Activated CD8-positive, alpha-beta T cell treated with anti-CD3 and anti-CD28 coated beads for 36 hours (primary cell): ENCODE data around the gene XIRP1. TPM values are rescaled to one million over a fixed set of nuclear protein-coding genes. Genes with fewer than 3 reads are reported as not detected.

Experiments
- ATAC-seq: fragments of 200-7000 bp; cut with Tn5 transposase; one replicate; pipeline ENCODE4 v1.10.0; 2021; ENCODE audit warnings: mild to moderate bottlenecking, moderate library complexity
- CTCF ChIA-PET: fragments of 350-600 bp; sonication (Branson Sonifier 250); formaldehyde crosslinking; loops from one replicate; lab custom pipeline; 2021; ENCODE audit warnings: antibody characterized with exemption; lab: Charles Lee
- POLR2A ChIA-PET: fragments of 350-600 bp; sonication (Branson Sonifier 250); formaldehyde crosslinking; loops from one replicate; lab custom pipeline; 2021; ENCODE audit warnings: antibody characterized with exemption; lab: Charles Lee
- DNase-seq: peaks from one replicate; pipeline ENCODE4 v3.0.0-alpha.2; 2020
- H3K27ac Mint-ChIP-seq: one replicate; pipeline ENCODE4 v1.8.0; 2021; ENCODE audit warnings: mild to moderate bottlenecking, mixed read lengths
- H3K27me3 Mint-ChIP-seq: one replicate; pipeline ENCODE4 v1.8.0; 2021; ENCODE audit warnings: mixed read lengths
- H3K36me3 Mint-ChIP-seq: one replicate; pipeline ENCODE4 v1.8.0; 2021; ENCODE audit warnings: low read depth, mixed read lengths
- H3K4me1 Mint-ChIP-seq: one replicate; pipeline ENCODE4 v1.8.0; 2021; ENCODE audit warnings: low read depth, mixed read lengths
- H3K4me3 Mint-ChIP-seq: one replicate; pipeline ENCODE4 v1.8.0; 2021; ENCODE audit warnings: mild to moderate bottlenecking, moderate library complexity, mixed read lengths
- H3K9me3 Mint-ChIP-seq: one replicate; pipeline ENCODE4 v1.8.0; 2021; ENCODE audit warnings: mixed read lengths
- intact Hi-C: fragments of 100-400 bp; cut with micrococcal nuclease; formaldehyde crosslinking; loops from one replicate; pipeline ENCODE4 v1.10.0; 2022
- total RNA-seq, 2 experiments: library from RNA; stranded (reverse); gene quantifications; one replicate each; pipeline ENCODE4 v1.2.3, GENCODE V29; 2021
- TF ChIP-seq, protein P1 (sequence below): fragments of 200-600 bp; IDR thresholded peaks from one replicate; pipeline ENCODE4 v1.8.0; 2022; ENCODE audit warnings: antibody characterized with exemption, mild to moderate bottlenecking

The XIRP1 gene
- total RNA-seq, 2 experiments from 2014 or later = 2.5 TPM

DNA sequence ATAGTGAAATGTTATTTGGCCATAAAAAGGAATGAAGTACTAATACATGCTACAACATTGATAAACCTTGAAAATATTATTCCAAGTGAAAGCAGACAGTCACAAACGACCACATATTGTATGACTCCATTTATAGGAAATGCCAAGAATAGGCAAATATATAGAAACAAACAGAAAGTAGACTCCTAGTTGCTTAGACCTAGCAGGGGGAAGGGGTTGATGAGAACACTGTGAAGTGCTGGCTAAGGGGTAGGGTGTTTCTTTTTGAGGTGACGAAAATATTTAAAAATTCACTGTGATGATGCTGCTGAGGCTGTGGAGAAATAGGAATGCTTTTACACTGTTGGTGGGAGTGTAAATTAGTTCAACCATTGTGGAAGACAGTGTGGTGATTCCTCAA lies 30.5 kb upstream of the XIRP1 start:
- ChIA-PET CTCF (no interaction called here), POLR2A (no interaction called here)
- H3K27me3 Mint-ChIP-seq = peaks cover 7% of the 10 kb centered on the region
- TF ChIP-seq, protein P1, sequence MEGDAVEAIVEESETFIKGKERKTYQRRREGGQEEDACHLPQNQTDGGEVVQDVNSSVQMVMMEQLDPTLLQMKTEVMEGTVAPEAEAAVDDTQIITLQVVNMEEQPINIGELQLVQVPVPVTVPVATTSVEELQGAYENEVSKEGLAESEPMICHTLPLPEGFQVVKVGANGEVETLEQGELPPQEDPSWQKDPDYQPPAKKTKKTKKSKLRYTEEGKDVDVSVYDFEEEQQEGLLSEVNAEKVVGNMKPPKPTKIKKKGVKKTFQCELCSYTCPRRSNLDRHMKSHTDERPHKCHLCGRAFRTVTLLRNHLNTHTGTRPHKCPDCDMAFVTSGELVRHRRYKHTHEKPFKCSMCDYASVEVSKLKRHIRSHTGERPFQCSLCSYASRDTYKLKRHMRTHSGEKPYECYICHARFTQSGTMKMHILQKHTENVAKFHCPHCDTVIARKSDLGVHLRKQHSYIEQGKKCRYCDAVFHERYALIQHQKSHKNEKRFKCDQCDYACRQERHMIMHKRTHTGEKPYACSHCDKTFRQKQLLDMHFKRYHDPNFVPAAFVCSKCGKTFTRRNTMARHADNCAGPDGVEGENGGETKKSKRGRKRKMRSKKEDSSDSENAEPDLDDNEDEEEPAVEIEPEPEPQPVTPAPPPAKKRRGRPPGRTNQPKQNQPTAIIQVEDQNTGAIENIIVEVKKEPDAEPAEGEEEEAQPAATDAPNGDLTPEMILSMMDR = no peak
- intact Hi-C loops = no loop called here
- peaks cover 9% of the 10 kb centered on the region for H3K4me1 Mint-ChIP-seq
- ATAC-seq (no peak), DNase-seq (no peak)
- no peak overlapping the region for H3K4me3 Mint-ChIP-seq
- H3K27ac Mint-ChIP-seq = no peak overlapping the region
- H3K9me3 Mint-ChIP-seq = no peaks in the 10 kb centered on the region
- no peaks in the 10 kb centered on the region for H3K36me3 Mint-ChIP-seq

DNA sequence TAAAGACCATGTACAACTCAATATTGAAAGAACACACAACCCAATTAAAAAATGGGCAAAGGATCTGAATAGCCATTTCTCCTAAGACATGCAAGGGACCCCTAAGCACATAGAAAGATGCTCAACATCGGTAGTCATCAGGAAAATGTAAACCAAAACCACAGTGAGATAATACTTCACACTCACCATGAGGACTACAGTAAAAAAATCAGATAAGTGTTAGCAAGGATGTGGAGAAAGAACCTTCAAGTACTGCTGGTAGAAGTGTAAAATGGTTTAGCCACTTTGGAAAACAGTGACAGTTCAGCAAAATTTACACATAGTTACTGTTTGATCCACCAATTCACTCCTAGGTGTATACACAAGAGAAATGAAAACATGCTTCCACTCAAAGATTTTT lies 30.1 kb upstream of the XIRP1 start:
- H3K36me3 Mint-ChIP-seq = no peaks in the 10 kb centered on the region
- ChIA-PET POLR2A (no interaction called here), CTCF (no interaction called here)
- H3K4me3 Mint-ChIP-seq = no peak overlapping the region
- TF ChIP-seq, protein P1 = no peak
- intact Hi-C loops = no loop called here
- H3K9me3 Mint-ChIP-seq = no peaks in the 10 kb centered on the region
- DNase-seq (no peak), ATAC-seq (no peak)
- H3K4me1 Mint-ChIP-seq = peaks cover 9% of the 10 kb centered on the region
- no peak overlapping the region for H3K27ac Mint-ChIP-seq
- peaks cover 7% of the 10 kb centered on the region for H3K27me3 Mint-ChIP-seq

DNA sequence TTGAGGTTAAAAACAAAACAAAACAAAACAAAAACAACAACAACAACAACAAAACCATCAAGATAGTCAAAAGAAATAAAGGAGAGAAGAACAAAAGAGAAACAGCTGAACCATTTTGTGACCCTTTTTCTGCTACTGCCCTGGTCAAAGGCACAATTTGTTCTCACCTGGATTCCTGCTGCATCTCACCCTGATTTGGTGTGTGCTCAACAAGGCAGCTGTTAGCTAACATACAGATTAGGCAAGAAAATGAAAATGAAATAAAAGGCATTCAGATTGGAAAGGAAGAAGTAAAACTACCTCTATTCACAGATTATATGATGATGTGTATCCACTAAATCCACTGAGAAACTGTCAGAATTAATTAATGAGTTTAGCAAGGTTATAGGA lies 28.7 kb upstream of the XIRP1 start:
- Mint-ChIP-seq H3K4me3 (no peak overlapping the region), H3K4me1 (peaks cover 14% of the 10 kb centered on the region), H3K27ac (no peak overlapping the region), H3K36me3 (no peaks in the 10 kb centered on the region), H3K9me3 (no peaks in the 10 kb centered on the region), H3K27me3 (peaks cover 10% of the 10 kb centered on the region)
- no peak for DNase-seq
- ChIA-PET POLR2A (no interaction called here), CTCF (interaction anchor here (0.9 to 1.3 kb wide), 3 partner anchors 31 to 225 kb away, joined by 3 to 4 read pairs (median 3); no protein-coding TSS in a partner anchor)
- TF ChIP-seq, protein P1 = no peak
- intact Hi-C loops = no loop called here
- no peak for ATAC-seq

DNA sequence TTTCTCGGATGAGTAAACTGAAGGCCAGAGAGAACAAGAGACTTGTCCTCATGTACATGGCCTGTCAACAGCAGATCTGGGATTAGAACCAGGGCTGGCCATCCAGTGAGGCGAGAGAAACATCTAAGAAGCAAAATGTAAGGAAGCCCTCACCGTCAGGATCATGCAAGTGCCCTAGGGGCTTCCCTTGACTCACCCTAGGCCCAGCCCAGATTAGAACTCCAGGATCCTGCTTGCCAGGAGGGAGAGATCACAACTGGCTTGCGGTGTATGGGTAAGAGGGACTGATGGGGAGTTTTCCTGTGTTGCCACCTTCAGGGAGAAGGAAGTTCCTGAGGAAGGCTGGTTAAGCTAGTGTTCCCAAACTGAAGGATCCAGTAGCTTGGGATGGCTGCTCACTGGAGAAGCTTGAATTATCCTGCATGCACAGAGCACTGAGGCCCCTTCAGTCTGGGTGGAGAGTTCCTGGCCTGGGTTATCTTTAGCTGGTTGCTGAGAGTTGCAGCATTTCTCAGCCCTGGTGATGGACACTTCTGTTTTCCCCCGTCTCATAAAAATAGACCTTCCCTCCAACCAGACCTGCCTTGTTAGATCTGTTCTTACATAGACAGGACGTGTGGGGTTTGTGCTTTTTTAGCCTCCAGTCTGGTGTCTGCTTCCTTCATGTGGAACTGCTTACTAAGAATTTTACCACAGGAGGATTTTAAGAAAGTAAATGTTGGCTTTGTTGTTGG lies 28.2 kb upstream of the XIRP1 start:
- H3K36me3 Mint-ChIP-seq = no peaks in the 10 kb centered on the region
- H3K4me1 Mint-ChIP-seq = peaks cover 16% of the 10 kb centered on the region
- H3K27ac Mint-ChIP-seq = no peak overlapping the region
- ATAC-seq (no peak), DNase-seq (no peak)
- TF ChIP-seq, protein P1 = no peak
- no peak overlapping the region for H3K4me3 Mint-ChIP-seq
- H3K9me3 Mint-ChIP-seq = no peaks in the 10 kb centered on the region
- H3K27me3 Mint-ChIP-seq = peaks cover 8% of the 10 kb centered on the region
- POLR2A ChIA-PET = no interaction called here
- CTCF ChIA-PET = interaction anchor here (0.9 to 1.3 kb wide), 5 partner anchors 13 to 226 kb away, joined by 3 to 4 read pairs (median 3); no protein-coding TSS in a partner anchor
- intact Hi-C loops = no loop called here

DNA sequence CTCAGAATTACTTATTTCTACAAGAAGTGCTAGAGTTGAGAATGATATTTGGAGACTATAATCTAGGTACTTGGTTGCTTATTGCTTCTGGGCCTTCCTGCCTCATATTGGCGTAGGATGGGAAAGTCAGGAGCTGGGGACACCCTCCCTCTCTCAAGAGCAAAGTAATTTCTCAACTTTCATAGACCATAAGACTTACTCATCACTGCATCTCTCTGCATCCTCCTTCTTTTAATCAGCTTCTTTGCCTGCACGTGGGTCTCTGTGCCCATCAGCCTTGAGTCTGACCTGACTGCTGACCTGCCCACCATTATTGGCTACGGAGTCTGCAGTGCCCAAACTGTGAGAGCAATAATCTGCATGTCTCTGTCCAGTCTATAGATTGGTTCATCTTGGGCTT lies 27.3 kb upstream of the XIRP1 start:
- no peak for ATAC-seq

More for the DNA sequence above, 27.3 kb upstream of the XIRP1 start:
- DNase-seq = no peak
- ChIA-PET CTCF (interaction anchor here (1.1 to 6.2 kb wide), 5 partner anchors 12 to 73 kb away, joined by 3 to 43 read pairs (median 5); no protein-coding TSS in a partner anchor), POLR2A (no interaction called here)
- TF ChIP-seq, protein P1 = no peak
- Mint-ChIP-seq H3K4me1 (peaks cover 16% of the 10 kb centered on the region), H3K27ac (no peak overlapping the region), H3K4me3 (no peak overlapping the region), H3K9me3 (no peaks in the 10 kb centered on the region), H3K36me3 (no peaks in the 10 kb centered on the region), H3K27me3 (peaks cover 8% of the 10 kb centered on the region)
- intact Hi-C loops = no loop called here
